K562 (cell line): ENCODE data around the gene TECRL. TPM values are rescaled to one million over a fixed set of nuclear protein-coding genes. Genes with fewer than 3 reads are reported as not detected.

Experiments used
- ATAC-seq: fragments of 200-7000 bp; cut with Tn5 transposase; 3 replicates; pipeline ENCODE4 v1.9.1; 2020; ENCODE audit warnings: moderate library complexity
- BruUV-seq: library from RNA; stranded (reverse); fragments of 400-500 nt; replicated peaks from 2 replicates; lab custom pipeline; 2021; lab: Mats Ljungman, UMichigan
- CTCF ChIA-PET: fragments of 300-600 bp; formaldehyde crosslinking; extraction: SDS; loops from one replicate; lab custom pipeline; 2021; ENCODE audit warnings: low intra/inter-chr PET ratio; lab: Yijun Ruan, JAX
- POLR2A ChIA-PET: fragments of 300-600, 350-650 bp; sonication (Branson Sonifier 250); formaldehyde crosslinking; extraction: SDS; loops from one replicate; lab custom pipeline; 2021; ENCODE audit warnings: antibody characterized with exemption, inconsistent platforms; lab: Yijun Ruan, JAX
- DNase-seq, 4 experiments: peaks; one replicate each; pipeline versions ENCODE4 v3.0.0 to v3.0.0-alpha.2; 2011 to 2018; ENCODE audit warnings: low spot score in 3 of 4, mixed read lengths in 3 of 4; ENCODE audit errors: extremely low read depth in 1 of 4
- FAIRE-seq: peaks from 2 replicates; lab custom pipeline; 2011; peaks lifted over from hg19 to GRCh38; lab: Jason Lieb, UNC
- H2AFZ ChIP-seq: 2 replicates; pipeline ENCODE4 v1.6.0; 2011; ENCODE audit warnings: low read depth, low read length, control low read depth, inconsistent platforms
- H3K27ac ChIP-seq: fragments of 200-600 bp; 3 replicates; pipeline ENCODE4 v1.8.0; 2011; ENCODE audit warnings: low read depth, mild to moderate bottlenecking, control low read depth, inconsistent platforms, low read length, moderate library complexity, mixed read lengths; ENCODE audit errors: extremely low read depth
- H3K27me3 ChIP-seq, 2 experiments: fragments of 300-600 bp in 1 of 2; 2 replicates in 1 of 2; 3 replicates in 1 of 2; pipeline versions ENCODE4 v1.6.0 to v1.8.0; 2011; ENCODE audit warnings: inconsistent platforms in 2 of 2, low read length in 2 of 2, mild to moderate bottlenecking in 1 of 2, mixed read lengths in 1 of 2, moderate library complexity in 1 of 2; ENCODE audit not compliant: control insufficient read depth in 2 of 2, insufficient read depth in 2 of 2
- H3K36me3 ChIP-seq: fragments of 300-600 bp; 3 replicates; pipeline ENCODE4 v1.8.0; 2011; ENCODE audit warnings: mild to moderate bottlenecking, low read length, inconsistent platforms; ENCODE audit not compliant: control insufficient read depth, insufficient read depth
- H3K4me1 ChIP-seq, 2 experiments: fragments of 200-600 bp in 1 of 2; replicated peaks in 1 of 2; 2 replicates in 1 of 2; 3 replicates in 1 of 2; pipeline versions ENCODE4 v1.5.1 to v1.8.0; 2011; ENCODE audit warnings: inconsistent platforms in 2 of 2, low read length in 2 of 2, mild to moderate bottlenecking in 1 of 2, mixed read lengths in 1 of 2, moderate library complexity in 1 of 2; ENCODE audit not compliant: control insufficient read depth in 2 of 2, insufficient read depth in 2 of 2
- H3K4me2 ChIP-seq: 2 replicates; pipeline ENCODE4 v1.6.1; 2011; ENCODE audit warnings: low read length, control low read depth, inconsistent platforms, mixed read lengths; ENCODE audit not compliant: insufficient read depth
- H3K4me3 ChIP-seq: fragments of 200-600 bp; sonication (generic), shearing (Covaris generic); 2 replicates; pipeline ENCODE4 v1.5.1; 2016; ENCODE audit warnings: control low read depth, inconsistent platforms
- H3K79me2 ChIP-seq: fragments of 200-600 bp; 3 replicates; pipeline ENCODE4 v1.8.0; 2011; ENCODE audit warnings: low read length, inconsistent platforms; ENCODE audit not compliant: control insufficient read depth, insufficient read depth
- H3K9ac ChIP-seq, 2 experiments: 2 replicates each; pipeline versions ENCODE4 v1.6.0 to v1.6.1; 2011; ENCODE audit warnings: low read depth in 2 of 2, low read length in 2 of 2, control low read depth in 1 of 2, inconsistent platforms in 1 of 2, mild to moderate bottlenecking in 1 of 2, mixed read lengths in 1 of 2; ENCODE audit not compliant: insufficient read depth in 1 of 2
- H3K9me1 ChIP-seq: one replicate; pipeline ENCODE4 v1.6.0; 2011; ENCODE audit warnings: inconsistent platforms, mild to moderate bottlenecking, low read length, moderate library complexity; ENCODE audit not compliant: control insufficient read depth, insufficient read depth
- H3K9me3 ChIP-seq: replicated peaks from 2 replicates; pipeline ENCODE4 v1.5.1; 2011; ENCODE audit warnings: low read depth, low read length, inconsistent platforms; ENCODE audit not compliant: control insufficient read depth, insufficient read depth
- H4K20me1 ChIP-seq: replicated peaks from 2 replicates; pipeline ENCODE4 v1.6.1; 2011; ENCODE audit warnings: low read length, inconsistent platforms, mixed read lengths; ENCODE audit not compliant: control insufficient read depth, insufficient read depth
- EHMT2 ChIP-seq: fragments of 450-650 bp; IDR thresholded peaks from 2 replicates; pipeline ENCODE4 v1.6.1; 2018; ENCODE audit warnings: antibody characterized with exemption
- GATA2 ChIP-seq: sonication (generic); formaldehyde crosslinking; IDR thresholded peaks from 2 replicates; pipeline ENCODE4 v1.4.0; 2020; ENCODE audit warnings: mild to moderate bottlenecking, missing genetic modification reagents
- GTF2E2 ChIP-seq: fragments of 200-800 bp; sonication (Bioruptor generic); IDR thresholded peaks from 2 replicates; pipeline ENCODE4 v1.6.1; 2016; ENCODE audit warnings: missing genetic modification characterization, missing compliant biosample characterization
- GTF2F1 ChIP-seq: IDR thresholded peaks from 2 replicates; pipeline ENCODE4 v1.6.1; 2011; ENCODE audit warnings: low read depth, low read length, improper control_type of control experiment
- PML ChIP-seq: IDR thresholded peaks from 2 replicates; pipeline ENCODE4 v1.6.1; 2012; ENCODE audit warnings: low read length, inconsistent platforms
- STAT5B ChIP-seq: fragments of 250-450 bp; sonication (Bioruptor Pico); IDR thresholded peaks from 2 replicates; pipeline ENCODE4 v1.8.0; 2021; ENCODE audit warnings: mild to moderate bottlenecking, inconsistent platforms
- USF1 ChIP-seq: sonication (generic); formaldehyde crosslinking; IDR thresholded peaks from 2 replicates; pipeline ENCODE4 v1.9.0; 2022; ENCODE audit warnings: mild to moderate bottlenecking, missing genetic modification reagents
- ZNF583 ChIP-seq: fragments of 250-450 bp; sonication (Bioruptor Pico); IDR thresholded peaks from 2 replicates; pipeline ENCODE4 v1.4.0; 2020
- WGBS: fragments of 100-300 bp; shearing (Covaris generic); methylation state at CpG from one replicate; pipeline ENCODE4 v1.1.6; 2016; ENCODE audit warnings: low coverage, mixed read lengths; ENCODE audit not compliant: insufficient coverage; ENCODE audit errors: missing lambda C conversion rate; 5-methylcytosine and 5-hydroxymethylcytosine counted together
- in situ Hi-C: fragments of 300-500 bp; cut with MboI; formaldehyde crosslinking; loops from 4 replicates; pipeline ENCODE4 v1.15.0; 2018; ENCODE audit warnings: inconsistent platforms, mixed read lengths
- intact Hi-C: fragments of 100-400 bp; cut with micrococcal nuclease; formaldehyde crosslinking; loops from 2 replicates; pipeline ENCODE4 v1.14.2; 2022
- polyA plus RNA-seq, 8 experiments: library from polyadenylated mRNA; depleted of rRNA in 4 of 8; stranded (reverse) in 5 of 8; unstranded in 3 of 8; fragments of >200 nt; fragmentation: Nextera tagmentation in 2 of 8; fragmentation: Illumina TruSeq in 1 of 8; extraction: Ambion mirVana in 2 of 8; extraction: Trizol in 1 of 8; gene quantifications; 2 replicates each; pipeline versions ENCODE4 v1.2.1 to v1.2.3, GENCODE V29; 2011 to 2014; ENCODE audit warnings: inconsistent platforms in 1 of 8, missing spikeins in 1 of 8
- total RNA-seq, 7 experiments: library from RNA; depleted of rRNA in 6 of 7; stranded (reverse); fragments of >200 nt in 6 of 7; fragmentation: Illumina TruSeq in 2 of 7; extraction: Trizol in 2 of 7; gene quantifications; 2 replicates each; pipeline versions ENCODE4 v1.2.1 to v1.2.3, GENCODE V29; 2011 to 2021; ENCODE audit warnings: low replicate concordance in 1 of 7
- TF ChIP-seq, protein P1 (sequence below): fragments of 250-450 bp; sonication (Bioruptor Pico); IDR thresholded peaks from 2 replicates; pipeline ENCODE4 v1.5.1; 2021; ENCODE audit warnings: mild to moderate bottlenecking

TECRL gene
- total and polyA plus RNA-seq, 9 of the 15 experiments (the other 6 are each of a cell fraction or from before 2014, with no cell fraction given), result not detected

- Histone ChIP-seq H3K4me3 (no peak overlapping the region), H3K27ac (no peak overlapping the region), H4K20me1 (no peaks in the 10 kb centered on the region), H3K9me3 (no peaks in the 10 kb centered on the region), H3K9me1 (no peaks in the 10 kb centered on the region), H3K4me1 (no peaks in the 10 kb centered on the region), H3K79me2 (no peaks in the 10 kb centered on the region), H3K9ac (no peak overlapping the region), H3K4me2 (no peak overlapping the region), H2AFZ (no peak overlapping the region), H3K27me3 (no peaks in the 10 kb centered on the region), H3K36me3 (no peaks in the 10 kb centered on the region)
- 10% methylated on average over 2 of the region's 5 CpGs for WGBS
- no peak for TF ChIP-seq ZNF583 (CRISPR knock-in tag)
- TF ChIP-seq, protein P1, sequence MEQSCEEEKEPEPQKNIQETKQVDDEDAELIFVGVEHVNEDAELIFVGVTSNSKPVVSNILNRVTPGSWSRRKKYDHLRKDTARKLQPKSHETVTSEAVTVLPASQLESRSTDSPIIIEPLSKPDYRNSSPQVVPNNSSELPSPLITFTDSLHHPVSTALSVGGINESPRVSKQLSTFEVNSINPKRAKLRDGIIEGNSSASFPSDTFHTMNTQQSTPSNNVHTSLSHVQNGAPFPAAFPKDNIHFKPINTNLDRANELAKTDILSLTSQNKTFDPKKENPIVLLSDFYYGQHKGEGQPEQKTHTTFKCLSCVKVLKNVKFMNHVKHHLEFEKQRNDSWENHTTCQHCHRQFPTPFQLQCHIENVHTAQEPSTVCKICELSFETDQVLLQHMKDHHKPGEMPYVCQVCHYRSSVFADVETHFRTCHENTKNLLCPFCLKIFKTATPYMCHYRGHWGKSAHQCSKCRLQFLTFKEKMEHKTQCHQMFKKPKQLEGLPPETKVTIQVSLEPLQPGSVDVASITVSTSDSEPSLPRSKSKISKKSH (CRISPR knock-in tag), result no peak
- no peak for TF ChIP-seq GTF2F1
- TF ChIP-seq USF1 (CRISPR knock-in tag), result no peak
- no peak for TF ChIP-seq GATA2
- no peak for TF ChIP-seq STAT5B
- no peak for TF ChIP-seq EHMT2
- no peak for TF ChIP-seq GTF2E2 (tag)
- no peak for TF ChIP-seq PML
- POLR2A ChIA-PET, result no interaction called here
- ATAC-seq, result no peak
- BruUV-seq, result no TSS peak
- FAIRE-seq, result no peak
- in situ Hi-C loops, result no loop called here
- intact Hi-C loops, result no loop called here
- no peak for DNase-seq
- CTCF ChIA-PET, result no interaction called here
These were observed 68.8 kb downstream of the TECRL start for GRCh38 chr4:64340218-64341110.
